ENCODE measurements around the gene ADIPOR2.

DNA sequence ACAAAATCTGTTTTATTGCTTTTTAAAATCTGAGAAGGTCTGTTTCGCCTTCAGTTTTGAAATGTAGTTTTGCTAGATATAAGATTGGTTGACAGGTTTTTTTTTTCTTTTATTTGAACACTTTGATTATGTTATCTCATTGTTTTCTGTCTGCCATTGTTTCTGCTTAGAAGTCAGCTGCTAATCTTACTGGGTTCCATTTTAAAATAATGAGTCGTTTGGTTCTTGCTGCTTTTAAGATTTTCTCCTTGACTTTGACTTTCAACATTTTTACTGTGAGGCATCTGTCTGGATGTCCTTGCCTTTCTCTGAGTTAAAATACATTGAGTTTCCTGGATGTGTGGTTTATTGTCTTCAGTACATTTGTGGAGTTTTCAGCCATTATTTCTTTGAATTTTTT, 56.7 kb downstream of the ADIPOR2 start:
- TF ChIP-seq CTCF (IDR thresholded peaks at IDR 0.05) (no peak), EP300 (IDR thresholded peaks at IDR 0.05) (no peak)

Measured in esophagus muscularis mucosa (tissue), 3 donors.